Dedifferentiated amniotic fluid mesenchymal stem cell (primary cell): Measurements from ENCODE around the gene SPIRE1.

Experiments
- DNase-seq: peaks from one replicate; pipeline ENCODE4 v3.0.0-alpha.2; 2016; ENCODE audit errors: extremely low spot score

Gene SPIRE1

DNA sequence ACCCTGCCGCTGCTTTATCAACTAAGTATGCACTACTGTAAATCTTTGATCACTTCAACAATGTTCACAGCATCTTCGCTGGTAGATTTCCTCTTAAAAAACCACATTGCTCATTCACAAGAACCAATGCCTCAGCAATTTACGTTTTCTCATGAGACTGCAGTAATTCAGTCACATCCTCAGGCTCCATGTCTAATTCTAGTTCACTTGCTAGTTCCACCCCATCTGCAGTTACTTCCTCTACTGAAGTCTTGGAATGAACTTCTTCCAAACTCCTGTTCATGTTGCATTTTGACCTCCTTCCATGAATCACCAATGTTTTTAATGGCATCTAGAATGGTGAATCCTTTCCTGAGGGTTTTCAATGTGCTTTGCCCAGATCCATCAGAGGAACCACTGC is 214.4 kb downstream of the SPIRE1 start:
- no peak for DNase-seq

DNA sequence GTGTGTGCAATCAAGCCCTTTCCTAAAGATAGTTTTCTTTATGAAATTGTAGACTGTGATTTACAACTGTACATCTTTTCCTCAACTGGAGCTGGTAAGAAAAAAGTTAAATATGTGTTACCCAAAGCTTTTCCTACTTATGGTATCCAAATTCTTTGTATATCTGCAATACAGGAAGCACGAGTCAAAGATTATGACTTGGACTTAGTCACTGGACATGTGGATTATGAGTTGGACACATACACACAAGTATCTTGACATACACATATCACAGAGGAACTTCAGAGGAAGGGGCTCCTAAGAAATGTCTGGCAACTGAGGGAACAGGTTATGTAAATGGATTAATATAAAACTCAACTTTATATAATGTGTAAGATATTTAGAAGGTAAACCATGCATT is 215.0 kb downstream of the SPIRE1 start:
- DNase-seq = no peak

DNA sequence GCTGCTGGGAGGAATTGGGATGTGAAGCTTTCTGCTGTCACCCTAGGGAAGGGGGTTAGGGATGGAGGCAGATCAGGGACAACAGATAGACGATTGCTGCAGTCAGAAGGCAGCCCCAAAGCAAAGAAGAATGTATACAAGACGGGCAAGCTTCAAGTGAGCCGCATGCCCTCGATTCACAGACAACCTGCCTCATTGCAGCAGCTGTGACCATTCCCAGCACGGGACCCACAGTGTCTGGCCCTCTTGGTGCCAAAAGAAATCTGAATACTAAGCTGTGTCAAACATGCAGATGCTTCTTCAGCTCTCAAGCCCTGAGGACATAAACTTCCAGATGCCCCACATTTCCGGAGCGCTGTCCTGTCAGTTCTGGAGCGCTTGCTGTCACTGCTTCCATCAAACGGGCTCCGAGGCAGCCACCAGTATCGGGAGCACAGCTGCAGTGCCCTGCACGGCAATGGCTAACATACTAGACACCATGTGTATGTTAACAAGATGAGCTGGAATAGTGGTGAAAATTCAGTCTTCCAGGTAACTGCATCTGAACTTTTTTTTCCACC is 216.4 kb downstream of the SPIRE1 start:
- DNase-seq = no peak

DNA sequence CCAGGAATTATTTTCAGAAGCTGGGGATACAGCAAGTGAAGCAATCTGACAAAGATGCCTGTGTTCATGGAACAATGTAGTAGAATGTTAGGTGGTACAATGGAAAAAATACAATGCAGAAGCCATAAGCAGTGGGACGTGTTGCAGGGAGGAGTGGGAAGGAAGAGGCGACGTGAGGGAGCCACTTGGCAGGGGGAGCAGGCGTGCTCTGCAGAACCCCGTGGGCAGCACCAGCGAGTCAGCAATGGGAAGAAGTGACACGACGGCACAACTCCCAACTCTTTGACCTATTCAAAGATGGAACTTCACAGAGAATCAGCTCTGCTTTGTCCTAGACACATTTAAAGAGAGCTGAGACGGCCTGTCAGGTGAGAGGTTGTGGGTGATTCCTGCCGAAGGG is 219.7 kb downstream of the SPIRE1 start:
- no peak for DNase-seq

DNA sequence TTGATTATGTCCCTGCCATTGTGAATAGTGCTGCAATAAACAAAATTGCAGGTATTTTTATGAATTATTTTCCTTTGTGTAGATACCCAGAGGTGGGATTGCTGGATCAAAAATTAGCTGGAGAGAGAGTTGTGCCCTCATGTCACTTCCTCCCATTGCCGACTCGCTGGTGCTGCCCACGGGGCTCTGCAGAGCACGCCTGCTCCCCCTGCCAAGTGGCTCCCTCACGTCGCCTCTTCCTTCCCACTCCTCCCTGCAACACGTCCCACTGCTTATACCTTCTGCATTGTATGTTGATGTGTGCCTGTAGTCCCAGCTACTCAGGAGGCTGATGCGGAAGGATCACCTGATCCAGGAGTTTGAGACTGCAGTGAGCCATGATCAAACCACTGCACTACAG is 222.0 kb downstream of the SPIRE1 start:
- no peak for DNase-seq

DNA sequence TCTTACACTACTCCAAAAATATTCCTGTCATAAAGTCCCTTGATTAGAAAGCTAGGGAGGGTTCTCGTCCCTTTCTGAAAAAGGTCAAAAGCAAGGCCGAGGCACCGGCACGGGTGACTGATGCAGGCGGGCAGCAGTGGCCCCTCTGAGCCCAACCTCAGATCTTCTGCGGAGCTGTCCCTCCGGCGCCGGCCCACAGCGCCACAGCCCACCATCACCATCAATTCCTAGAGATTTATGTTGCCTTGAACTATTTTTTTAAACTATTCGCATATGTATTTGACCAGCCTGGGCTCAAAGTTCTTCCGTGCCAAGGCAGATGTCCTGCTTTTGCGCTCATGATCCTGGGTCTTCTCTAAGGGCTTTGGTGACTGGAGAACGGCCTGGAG is 223.4 kb downstream of the SPIRE1 start:
- no peak for DNase-seq

DNA sequence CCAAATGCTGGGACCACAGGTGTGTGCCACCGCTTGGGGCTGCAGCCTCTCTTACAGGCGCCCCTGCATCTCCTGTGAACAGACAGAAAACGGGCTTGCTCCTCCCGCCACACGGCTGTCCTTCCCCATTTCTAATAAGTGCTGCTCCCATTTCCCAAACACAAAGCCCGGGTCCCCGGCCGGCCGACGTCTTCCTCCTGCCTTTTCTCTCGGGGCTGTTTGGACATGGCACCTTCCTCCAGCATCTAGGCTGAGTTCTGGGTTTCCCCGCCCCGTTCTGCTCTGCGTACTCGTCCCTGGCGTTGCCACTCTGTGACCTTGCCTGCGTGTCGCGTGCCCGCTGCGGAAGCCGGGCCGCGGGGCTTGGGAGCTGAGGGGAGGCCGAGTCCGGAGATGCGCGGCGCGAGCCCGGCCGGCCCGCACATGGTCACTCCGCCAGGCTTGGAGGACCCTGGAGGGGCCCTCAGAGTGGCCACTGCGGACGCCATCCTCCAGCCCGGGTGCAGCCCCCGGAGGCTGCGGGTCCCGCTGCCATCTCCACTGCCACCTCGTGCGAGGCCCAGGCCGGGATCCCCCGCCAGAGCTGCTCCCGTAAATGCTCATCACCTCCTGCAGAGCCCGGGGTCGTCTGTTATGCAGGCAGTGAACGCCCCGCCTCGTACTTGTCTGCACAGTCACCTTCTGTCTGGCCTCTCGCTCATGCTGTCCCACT is 223.9 kb downstream of the SPIRE1 start:
- DNase-seq = no peak

DNA sequence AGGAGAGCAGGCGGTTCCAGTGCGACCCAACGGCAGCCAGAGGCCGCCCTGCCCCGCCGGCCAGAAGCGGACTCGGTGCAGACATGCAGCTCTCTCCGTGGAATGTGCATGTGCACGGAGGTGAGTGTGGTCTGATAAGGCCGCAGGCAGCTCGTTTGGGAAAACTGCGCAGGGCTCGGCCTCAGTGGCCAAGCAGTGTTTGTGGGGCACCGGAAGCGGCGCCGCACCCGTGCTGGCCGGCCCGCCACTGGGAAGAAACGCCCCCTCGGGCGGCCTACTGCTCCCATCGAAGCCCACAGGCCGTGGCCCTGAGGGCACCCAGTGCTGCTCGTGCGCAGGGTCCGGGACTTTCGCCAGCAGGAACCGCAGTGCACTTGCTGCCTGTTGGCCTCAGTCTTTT is 225.0 kb downstream of the SPIRE1 start:
- DNase-seq = no peak

DNA sequence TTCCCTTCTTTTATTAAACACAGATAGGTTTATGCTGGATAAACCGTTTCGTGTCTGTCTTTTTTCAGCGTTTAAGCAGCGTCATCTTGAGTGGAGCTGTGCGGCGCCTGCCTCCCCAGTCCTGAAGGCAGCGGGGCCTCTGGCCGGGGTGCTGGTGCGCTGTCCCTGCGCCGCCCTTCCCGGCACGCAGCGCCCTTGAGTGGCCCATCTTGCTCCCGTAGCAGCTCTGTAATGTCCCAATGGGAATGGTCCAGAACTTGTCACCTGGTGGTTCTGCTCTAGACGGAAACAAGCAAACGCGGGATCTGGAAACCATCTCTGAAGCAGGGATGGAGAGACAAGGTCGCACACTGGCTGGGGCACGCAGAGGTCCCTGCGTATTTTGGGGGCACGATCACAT is 225.7 kb downstream of the SPIRE1 start:
- no peak for DNase-seq

DNA sequence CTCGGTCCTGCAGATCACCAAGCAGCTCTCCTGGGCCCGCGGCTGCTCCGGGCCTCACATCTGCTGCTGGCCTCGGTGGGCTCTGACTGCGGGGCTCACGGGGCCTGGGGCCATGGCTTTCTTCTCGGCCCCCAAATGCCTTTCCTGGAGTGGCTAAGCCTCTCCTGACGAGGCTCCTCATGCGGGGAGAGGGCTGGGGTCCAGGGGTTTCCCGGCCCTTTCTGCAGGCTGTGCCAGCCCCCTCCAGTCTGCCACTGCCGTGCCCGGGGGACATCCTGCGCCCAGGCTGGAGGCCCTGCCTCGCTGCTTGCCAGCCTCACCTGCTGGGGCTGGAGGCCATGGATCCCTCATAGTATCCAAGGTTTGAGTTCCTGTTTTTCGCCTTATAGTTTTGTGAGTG is 226.3 kb downstream of the SPIRE1 start:
- DNase-seq = no peak

DNA sequence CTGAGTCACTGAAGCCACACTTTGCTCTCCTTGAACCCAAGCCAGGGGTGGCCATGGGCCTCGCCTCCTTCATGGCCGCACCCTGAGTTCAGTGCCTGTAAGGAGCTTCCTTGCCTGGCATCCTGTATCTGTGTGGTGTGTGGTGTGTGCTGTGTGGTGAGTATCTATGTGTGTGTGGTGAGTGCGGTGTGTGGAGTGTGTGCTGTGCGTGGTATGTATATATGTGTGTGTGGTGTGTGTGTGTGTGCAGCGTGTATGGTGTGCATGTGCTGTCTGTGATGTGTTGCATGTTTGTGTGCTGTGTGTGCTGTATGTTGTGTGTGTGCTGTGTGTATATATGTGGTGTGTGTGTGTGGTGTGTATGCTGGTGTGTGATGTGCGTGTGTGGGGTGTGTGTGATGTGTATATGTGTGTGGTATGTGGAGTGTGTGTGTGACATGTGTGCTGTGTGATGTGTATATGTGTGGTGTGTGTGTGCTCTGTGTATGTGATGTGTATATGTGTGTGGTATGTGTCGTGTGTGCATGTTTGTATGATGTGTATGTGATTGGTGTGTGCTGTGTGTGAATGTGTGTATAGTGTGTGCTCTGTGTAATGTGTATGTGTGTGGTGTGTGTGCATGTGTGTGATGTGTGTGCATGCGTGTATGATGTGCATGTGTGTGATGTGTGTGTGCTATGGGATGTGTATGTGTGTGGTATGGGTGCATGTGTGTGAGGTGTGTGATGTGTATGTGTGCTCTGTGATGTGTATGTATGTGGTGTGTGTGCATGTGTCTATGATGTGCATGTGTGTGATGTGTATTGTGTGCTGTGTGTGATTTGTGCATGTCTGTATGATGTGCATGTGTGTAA is 227.5 kb downstream of the SPIRE1 start:
- DNase-seq = no peak

DNA sequence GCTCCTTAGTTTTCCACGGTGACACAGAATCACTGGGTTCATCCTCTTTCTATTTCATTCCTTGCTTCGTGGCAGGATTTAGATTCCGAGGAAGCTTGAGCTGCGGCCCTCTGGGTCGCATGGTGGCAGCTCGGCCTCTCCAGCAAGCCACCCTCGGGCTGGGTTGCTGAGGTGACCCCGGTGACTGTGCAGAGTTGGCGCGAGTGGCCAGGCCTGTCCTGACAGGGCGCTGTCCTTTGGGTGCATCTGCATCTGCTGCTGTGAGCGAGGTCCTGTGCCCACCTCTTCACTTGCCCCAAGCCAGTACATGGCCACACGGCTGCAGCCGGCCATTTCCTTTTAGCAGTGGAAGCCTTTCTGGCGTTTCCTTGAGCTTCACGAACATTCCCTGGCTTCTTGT is 228.4 kb downstream of the SPIRE1 start:
- no peak for DNase-seq

DNA sequence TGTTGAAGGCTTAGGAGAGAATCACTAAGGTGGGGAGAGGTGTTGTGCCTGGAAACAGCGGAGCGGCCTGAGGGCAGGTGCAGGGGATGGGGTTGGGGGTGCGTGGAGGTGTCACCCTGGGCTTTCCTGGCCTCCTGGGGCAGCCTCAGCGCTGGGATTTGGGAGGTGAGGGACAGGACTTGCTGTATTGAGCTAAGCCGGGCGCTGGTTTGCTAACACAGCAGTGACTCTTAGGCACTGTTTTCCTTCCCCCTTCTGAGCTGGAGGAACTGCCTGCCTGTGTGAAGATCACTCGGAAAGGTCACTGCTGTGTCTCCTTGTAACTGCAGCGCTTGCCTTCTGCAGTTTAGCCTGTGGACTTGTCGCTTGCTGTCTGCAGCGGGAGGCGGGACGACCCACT is 229.0 kb downstream of the SPIRE1 start:
- no peak for DNase-seq

DNA sequence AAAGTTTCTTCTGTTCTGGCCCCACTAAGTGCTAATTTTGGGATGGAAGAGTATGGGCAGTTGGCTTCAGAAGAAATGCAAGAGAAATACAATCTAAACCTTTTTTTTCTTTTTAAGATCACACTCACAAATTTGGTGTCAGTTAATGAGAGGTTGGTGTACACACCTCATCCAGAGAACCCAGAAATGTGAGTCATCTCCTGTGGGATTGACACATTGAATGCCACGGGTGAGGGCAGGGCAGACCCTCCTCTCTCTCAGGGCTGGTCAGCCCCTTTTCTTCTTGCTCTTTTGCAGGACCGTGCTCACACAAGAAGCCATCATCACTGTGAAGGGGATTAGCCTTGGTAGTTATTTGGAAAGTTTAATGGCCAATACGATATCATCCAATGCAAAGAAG is 231.0 kb downstream of the SPIRE1 start:
- DNase-seq = no peak

DNA sequence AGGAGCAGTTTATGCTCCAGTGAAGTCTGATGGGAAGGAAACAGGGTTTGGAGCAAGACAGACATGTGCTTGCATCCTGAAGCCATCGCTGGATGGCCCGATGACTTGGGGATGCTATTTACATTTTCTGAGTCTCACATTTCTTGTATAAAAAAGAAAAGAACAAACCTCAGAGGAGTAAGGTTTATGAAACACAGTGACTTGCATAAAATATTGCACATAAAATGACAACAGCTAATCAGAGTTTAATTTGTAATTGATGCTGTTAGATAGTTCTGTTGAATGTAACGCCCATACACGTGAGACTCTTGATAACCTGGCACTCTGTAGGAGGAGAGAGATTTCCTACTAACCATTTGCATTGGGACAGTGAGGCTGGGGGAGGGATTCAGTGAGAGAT is 233.7 kb downstream of the SPIRE1 start:
- no peak for DNase-seq

DNA sequence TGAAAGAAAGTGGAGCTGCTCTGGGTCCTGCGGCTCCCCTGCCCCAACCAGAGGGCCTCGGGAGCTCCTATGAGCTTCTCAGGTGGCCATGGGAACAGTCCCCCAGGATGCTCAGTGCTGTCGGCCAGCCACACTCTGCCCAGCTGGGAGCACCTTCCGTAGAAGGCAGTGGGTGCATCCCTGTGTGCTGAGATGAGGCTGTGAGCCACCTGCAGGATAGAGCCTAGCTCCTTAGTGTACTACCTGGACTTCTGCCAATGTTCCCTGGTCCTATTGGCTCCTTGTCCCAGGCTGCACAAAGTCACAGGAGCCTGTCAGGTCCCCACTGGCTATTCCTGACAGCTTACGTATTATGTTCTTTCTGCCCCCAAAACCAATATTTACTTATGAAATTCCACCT is 234.1 kb downstream of the SPIRE1 start:
- no peak for DNase-seq

DNA sequence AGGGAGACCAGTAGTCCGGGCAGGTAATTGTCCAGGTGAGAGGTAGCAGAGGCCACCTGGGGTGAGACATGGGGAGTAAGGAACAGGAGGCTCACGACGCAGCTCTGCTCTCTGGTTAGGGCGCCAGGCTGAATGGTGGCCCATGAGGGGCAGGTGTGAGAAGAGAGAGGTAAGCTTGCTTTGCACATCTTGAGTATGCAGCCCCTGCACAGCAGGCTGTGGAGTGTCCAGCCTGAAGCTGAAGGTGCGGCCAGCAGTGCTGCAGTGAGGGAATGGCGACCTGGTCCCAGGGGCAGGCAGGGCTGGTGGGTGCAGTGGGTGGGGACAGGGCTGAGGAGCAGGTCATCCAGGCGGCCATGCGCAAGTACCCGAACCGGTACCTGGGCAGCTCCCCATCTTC is 234.5 kb downstream of the SPIRE1 start:
- no peak for DNase-seq

DNA sequence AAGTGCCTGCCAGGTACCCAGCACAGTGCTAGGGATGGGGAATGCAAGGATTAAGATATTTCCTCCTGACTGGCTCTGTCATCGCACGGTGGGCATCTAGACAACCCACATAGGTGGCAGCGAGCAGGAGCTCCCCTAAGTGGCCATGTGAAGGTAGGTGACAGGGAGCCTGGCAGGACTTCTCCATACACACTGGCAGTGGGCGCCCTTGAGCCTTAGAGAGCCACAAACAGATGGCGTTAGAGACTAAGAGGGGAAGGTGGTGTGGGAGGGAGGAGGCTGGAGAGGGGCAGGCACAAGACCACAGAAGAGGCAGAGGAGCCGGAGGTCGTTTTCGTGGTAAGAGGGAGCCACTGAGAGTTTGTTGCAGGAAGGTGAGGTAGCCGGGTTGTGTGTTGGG is 235.0 kb downstream of the SPIRE1 start:
- no peak for DNase-seq

DNA sequence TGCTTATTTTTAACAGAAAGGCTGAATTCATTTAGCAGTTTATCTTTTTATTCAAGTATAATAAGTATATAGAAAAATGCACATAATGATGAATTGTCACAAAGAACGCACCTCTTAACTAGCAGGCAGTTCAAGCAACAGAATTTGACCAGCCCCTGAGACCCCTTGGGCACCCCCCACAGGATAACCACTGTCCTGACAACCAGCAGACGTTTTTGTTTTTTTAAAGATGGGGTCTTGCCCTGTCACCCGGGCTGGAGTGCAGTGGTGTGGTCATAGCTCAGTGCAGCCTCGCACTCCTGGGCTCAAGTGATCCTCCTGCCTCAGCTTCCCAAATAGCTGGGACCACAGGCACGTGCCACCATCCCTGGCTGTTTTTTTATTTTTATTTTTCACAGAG is 236.2 kb downstream of the SPIRE1 start:
- DNase-seq = no peak

DNA sequence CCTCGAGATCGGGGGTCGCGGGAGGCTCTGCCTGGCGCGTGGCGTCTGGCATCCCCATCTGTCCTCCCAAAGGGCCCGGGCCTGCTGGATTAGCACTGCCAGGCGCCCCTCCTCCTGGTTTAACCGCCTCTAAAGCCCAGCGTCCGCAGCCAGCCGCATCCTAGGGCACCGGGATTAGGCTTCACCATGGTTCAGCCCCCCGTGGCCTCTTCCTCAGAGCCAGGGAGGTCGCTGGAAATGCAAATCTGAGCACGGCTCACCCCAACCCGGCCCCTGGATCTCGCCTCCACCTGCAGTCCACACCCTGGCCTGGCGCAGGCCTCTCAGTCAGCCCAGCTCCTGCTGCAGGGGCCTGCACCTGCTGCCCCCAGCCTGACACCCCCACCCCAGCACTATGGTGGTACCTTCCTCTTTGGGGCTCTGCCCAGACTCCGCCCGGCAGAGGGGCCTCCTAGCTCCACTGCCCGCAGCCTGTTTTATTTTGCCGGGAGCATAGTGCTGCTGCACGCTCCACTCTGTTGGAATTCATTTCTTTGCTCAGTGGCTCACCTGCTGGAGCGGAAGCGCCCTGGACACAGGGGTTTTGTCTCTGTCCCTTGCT is 237.0 kb downstream of the SPIRE1 start:
- no peak for DNase-seq

DNA sequence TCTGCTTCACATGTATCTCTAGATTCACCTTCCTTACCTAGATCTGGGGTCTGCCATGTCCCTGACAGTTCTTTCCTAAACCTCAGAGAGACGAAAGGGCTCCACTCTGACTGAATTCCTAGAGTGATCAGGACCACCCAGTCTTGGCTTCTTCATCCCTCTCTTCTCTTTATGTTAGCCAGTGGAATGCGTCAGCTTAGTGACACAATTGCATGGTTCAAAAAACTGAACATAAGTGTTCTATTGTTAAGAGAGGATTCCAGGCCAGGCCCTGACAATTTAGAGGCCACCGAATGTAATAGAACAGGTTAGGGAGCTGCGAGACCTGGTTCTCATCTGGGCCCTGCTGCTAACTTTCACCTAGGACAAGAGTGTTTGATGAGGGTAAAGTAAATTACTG is 240.2 kb downstream of the SPIRE1 start:
- no peak for DNase-seq

DNA sequence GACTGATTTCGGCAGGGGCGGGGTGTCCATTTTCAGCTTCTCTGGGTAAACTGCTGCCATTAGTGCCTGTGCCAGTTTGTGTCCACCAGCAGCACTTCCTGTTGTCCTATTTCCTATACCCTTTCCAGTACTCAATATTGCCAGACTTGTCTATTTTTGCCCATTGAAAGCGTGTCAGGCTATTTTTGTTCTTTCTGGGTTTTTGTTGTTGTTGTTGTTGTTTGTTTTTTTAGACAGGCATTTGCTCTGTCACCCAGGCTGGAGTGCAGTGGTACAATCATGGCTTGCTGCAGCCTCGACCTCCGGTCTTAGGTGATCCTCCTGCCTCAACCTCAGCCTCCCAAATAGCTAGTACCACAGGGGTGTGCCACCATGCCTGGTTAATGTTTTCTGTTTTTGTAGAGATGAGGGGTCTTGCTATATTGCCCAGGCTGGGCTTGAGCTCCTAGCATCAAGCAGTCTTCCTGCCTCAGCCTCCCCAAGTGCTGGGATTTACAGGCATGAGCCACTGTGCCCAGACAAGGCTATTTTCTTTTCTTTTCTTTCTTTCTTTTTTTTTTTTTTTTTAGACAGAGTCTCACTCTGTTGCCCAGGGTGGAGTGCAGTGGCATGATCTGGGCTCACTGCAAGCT is 241.7 kb downstream of the SPIRE1 start:
- no peak for DNase-seq
